Measurements from ENCODE around the gene TPRG1L.

DNA sequence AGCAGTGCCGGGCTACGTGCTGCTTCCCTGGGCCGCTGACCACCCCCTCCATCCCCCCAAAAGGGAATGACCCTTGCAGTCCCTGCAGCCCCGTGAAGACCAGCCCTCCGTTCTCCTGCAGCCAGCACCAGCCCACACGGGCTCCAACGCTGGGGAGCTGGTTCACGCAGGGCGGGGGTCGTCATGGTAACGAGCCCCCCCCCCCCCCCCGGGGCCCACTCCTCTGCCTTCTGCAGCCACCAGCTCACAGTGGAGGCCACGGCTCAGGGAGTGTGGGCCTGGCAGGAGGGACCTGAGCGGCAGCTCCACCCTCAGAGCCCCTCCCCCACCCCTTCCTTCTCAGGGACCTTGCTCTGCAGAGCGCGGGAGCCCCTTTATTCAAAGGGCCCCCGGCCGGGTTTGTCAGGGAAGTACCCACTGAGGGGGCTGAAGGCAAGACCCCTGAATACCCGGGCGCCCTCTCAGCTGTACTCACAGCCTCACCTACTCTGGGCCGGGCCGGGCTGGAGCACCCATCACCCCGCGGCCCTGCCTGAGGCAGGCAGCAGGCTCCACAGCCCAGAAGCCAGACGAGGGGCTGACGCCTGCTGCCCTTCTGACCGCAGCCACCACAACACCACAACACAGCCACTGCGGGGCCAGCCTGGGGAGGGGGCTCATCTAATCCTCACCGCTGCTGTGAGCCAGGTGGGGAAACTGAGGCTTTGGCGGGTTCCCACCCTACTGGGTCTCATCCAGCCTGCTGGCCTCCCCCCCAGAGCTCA lies 26.1 kb upstream of the TPRG1L start:
- TF ChIP-seq ETS1 (IDR thresholded peaks at IDR 0.05) (no peak), CTCF (conservative IDR thresholded peaks at IDR 0.05; ENCODE audit: low read depth in 2 of 2) (no peak)
